HG02763 (cell line): ENCODE data around the gene PPP1R37.
A peak's percentile ranks its signal among the peaks of the same experiment; 100 is the strongest.

Experiments used
- ATAC-seq: cut with Tn5 transposase; IDR thresholded peaks from one replicate; pipeline ENCODE4 v1.9.1; 2021; ENCODE audit warnings: mild to moderate bottlenecking, moderate library complexity; ENCODE audit not compliant: unreplicated experiment

PPP1R37 gene

GRCh38 chr19:45092747-45093678 lies at the start of gene PPP1R37:
Gene PPP1R37, plus strand, starts transcription at chr19:45093179. Its CDS starts 147 bp downstream, at chr19:45093326.
- ATAC-seq: peak; percentile 57

- no peak for ATAC-seq
Measured at GRCh38 chr19:45045671-45046353, 47.2 kb upstream of the PPP1R37 start.

GRCh38 chr19:45046355-45046754 lies 46.6 kb upstream of the PPP1R37 start:
- ATAC-seq: no peak

- peak; percentile 62 for ATAC-seq
Measured at GRCh38 chr19:45047188-45047797, 45.7 kb upstream of the PPP1R37 start.

GRCh38 chr19:45049073-45049736 lies 43.8 kb upstream of the PPP1R37 start:
- ATAC-seq: no peak

GRCh38 chr19:45050036-45050435 lies 42.9 kb upstream of the PPP1R37 start:
- no peak for ATAC-seq

GRCh38 chr19:45051929-45052579 lies 40.9 kb upstream of the PPP1R37 start:
- no peak for ATAC-seq

- ATAC-seq: no peak
Measured at GRCh38 chr19:45056831-45057230, 36.1 kb upstream of the PPP1R37 start.

- ATAC-seq: no peak
Measured at GRCh38 chr19:45057444-45057843, 35.5 kb upstream of the PPP1R37 start.

- ATAC-seq: no peak
Measured at GRCh38 chr19:45058622-45059159, 34.3 kb upstream of the PPP1R37 start.

GRCh38 chr19:45059258-45059965 lies 33.6 kb upstream of the PPP1R37 start:
- no peak for ATAC-seq

GRCh38 chr19:45061965-45062364 lies 31.0 kb upstream of the PPP1R37 start:
- ATAC-seq: no peak

- ATAC-seq: no peak
Measured at GRCh38 chr19:45063851-45064801, 28.9 kb upstream of the PPP1R37 start.

- ATAC-seq: no peak
Measured at GRCh38 chr19:45066921-45067661, 25.9 kb upstream of the PPP1R37 start.

GRCh38 chr19:45068041-45068440 lies 24.9 kb upstream of the PPP1R37 start:
- ATAC-seq: no peak

- ATAC-seq: no peak
Measured at GRCh38 chr19:45069056-45069455, 23.9 kb upstream of the PPP1R37 start.

- ATAC-seq: no peak
Measured at GRCh38 chr19:45070214-45070613, 22.8 kb upstream of the PPP1R37 start.
